NCI-H1436 (cell line): Measurements from ENCODE around the gene CIAO3.

Experiments
- DNase-seq: peaks from one replicate; lab custom pipeline; 2025; lab: John Stamatoyannopoulos, UW

The CIAO3 gene

GRCh38 chr16:775236-775796, 34.5 kb upstream of the CIAO3 start:
- no peak for DNase-seq

- DNase-seq: no peak
These were observed 33.5 kb upstream of the CIAO3 start for GRCh38 chr16:774086-775001.

DNA sequence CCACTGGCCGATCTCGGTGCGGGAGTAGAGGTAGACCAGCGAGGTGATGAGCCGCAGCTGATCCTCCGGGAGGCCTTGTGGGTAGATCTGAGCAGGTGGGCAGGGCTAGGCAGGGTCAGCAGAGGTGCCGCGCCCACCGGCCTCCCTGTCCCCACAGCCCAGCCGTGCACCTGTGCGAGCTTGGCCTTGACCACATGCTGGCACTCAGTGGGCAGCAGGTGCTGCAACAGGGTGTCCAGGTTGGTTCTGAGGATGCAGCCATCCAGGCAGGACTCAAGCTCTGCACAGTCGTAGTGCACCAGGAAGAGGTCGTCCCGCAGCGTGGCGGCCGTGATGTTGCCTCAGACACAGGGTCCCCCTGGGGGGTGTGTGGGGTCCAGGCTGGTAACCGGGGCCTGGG, 32.2 kb upstream of the CIAO3 start:
- DNase-seq: no peak

DNA sequence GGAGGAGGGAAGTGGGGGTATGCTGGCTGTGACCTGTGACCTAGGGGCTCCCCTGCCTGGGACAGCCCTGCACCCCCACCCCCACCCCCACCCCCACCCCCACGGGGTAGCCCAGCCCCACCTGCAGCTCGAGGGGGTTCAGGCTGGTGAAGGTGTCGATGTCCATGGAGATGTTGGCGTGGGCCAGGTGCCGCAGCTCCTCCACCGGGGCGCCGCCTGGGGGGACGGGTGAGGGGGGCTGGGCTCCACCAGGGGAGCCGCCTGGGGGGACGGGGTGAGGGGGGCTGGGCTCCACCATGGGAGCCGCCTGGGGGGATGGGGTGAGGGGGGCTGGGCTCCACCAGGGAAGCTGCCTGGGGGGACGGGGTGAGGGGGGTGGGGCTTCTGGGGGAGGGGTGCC, 29.6 kb upstream of the CIAO3 start:
- no peak for DNase-seq

DNA sequence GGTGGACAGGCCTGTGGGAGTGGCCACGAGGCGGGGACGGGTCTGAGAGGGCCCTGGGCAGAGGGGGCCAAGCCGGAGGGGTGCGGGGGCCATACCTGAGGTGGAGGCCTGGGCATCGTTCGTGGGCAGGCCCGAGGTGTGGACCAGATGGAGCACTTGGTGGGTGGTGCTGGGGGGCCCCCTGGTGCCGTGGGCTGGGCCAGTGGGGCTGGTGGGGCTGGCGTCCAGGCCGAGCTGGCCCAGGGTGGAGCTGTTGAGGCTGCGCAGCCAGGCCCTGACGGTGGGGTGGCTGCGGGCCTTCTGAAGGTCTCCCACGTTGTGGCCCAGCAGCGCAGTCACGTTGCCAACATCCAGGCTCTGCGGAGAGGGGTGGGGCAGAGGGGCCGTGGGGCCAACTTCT, 29.1 kb upstream of the CIAO3 start:
- DNase-seq: no peak

DNA sequence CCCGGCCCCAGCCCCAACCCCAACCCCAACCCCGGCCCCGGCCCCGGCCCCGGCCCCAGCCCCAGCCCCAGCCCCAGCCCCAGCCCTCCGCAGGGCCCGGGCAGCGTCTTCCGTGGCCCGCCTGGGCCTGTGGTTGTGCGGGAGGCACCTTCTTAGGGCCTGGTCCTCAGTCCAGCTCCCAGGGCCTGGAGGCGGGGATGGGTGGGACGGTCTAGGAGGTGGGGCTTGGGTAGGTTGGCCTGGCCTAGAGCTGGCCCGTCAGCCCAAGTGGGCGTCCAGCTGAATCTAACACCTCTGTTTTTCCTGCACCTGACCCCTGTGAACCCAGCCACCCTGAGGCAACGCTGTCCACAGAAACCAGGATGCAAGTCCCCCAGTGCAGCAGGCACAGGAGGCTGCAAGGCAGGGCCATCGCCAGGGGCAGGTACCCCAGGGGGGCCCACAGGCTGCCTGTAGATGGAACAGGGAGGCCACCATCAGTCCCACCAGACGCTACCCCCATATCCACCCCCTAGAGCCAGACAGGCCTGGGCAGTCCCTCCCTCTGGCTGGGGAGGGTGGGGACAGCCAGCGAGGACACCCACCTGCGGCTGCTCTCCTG, 28.5 kb upstream of the CIAO3 start:
- no peak for DNase-seq

DNA sequence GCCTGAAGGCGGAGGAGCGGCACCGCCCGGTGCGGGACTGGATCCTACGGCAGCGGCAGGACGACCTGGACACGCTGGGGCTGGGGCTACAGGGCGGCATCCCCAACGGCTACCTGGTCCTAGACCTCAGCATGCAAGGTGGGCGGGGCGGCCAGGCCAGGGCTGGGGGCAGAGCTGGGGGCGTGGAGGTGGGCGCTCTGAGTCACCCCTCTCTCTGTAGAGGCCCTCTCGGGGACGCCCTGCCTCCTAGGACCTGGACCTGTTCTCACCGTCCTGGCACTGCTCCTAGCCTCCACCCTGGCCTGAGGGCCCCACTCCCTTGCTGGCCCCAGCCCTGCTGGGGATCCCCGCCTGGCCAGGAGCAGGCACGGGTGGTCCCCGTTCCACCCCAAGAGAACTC, 27.6 kb upstream of the CIAO3 start:
- DNase-seq: no peak

DNA sequence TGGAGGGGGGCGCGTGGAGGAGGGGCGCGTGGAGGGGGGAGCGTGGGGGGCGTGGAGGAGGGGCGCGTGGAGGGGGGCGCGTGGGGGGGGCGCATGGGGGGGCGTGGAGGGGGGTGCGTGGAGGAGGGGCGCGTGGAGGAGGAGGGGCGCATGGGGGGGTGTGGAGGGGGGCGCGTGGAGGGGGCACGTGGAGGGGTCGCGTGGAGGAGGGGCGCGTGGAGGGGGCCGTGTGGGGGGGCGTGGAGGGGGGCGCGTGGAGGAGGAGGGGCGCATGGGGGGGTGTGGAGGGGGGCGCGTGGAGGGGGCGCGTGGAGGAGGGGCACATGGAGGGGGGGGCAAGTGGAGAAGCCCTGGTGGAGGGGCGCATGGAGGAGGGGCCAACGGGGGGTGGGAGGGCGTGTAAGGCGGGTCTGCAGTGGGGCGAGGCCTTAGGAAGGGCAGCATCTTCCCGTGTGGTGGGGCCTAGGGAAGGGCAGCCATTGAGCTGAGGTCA, 27.0 kb upstream of the CIAO3 start:
- DNase-seq: no peak

- no peak for DNase-seq
These were observed 26.2 kb upstream of the CIAO3 start for GRCh38 chr16:766820-767640.

DNA sequence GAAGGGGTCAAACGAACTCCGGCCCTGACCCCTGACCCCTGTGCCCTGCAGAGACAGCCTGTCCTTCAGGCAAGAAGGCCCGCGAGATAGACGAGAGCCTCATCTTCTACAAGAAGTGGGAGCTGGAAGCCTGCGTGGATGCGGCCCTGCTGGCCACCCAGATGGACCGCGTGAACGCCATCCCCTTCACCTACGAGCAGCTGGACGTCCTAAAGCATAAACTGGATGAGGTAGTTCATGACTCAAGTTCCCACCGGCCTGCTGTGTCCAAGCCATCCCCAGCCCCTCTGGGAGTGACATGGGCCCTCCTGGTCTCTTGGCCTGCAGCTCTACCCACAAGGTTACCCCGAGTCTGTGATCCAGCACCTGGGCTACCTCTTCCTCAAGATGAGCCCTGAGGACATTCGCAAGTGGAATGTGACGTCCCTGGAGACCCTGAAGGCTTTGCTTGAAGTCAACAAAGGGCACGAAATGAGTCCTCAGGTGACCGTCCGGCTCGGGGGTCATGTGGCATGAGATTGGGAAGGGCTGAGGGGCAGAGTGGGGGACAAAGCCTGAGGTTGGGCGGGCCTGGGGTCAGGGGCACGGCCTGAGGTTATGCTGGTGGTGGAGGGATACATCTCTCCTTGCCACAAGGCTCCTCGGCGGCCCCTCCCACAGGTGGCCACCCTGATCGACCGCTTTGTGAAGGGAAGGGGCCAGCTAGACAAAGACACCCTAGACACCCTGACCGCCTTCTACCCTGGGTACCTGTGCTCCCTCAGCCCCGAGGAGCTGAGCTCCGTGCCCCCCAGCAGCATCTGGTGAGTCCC, 25.4 kb upstream of the CIAO3 start:
- no peak for DNase-seq

DNA sequence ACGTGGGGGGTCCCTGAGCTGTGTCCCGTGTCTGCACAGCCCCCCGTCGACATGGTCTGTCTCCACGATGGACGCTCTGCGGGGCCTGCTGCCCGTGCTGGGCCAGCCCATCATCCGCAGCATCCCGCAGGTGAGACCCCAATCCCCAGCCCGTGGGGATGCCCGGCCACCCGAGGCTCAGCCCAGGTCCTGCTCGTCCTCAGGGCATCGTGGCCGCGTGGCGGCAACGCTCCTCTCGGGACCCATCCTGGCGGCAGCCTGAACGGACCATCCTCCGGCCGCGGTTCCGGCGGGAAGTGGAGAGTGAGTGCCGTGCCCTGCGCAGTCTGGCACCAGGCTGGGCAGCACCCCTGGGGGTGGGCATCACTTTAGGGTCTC, 24.7 kb upstream of the CIAO3 start:
- no peak for DNase-seq

GRCh38 chr16:764848-765487, 24.2 kb upstream of the CIAO3 start:
- no peak for DNase-seq

DNA sequence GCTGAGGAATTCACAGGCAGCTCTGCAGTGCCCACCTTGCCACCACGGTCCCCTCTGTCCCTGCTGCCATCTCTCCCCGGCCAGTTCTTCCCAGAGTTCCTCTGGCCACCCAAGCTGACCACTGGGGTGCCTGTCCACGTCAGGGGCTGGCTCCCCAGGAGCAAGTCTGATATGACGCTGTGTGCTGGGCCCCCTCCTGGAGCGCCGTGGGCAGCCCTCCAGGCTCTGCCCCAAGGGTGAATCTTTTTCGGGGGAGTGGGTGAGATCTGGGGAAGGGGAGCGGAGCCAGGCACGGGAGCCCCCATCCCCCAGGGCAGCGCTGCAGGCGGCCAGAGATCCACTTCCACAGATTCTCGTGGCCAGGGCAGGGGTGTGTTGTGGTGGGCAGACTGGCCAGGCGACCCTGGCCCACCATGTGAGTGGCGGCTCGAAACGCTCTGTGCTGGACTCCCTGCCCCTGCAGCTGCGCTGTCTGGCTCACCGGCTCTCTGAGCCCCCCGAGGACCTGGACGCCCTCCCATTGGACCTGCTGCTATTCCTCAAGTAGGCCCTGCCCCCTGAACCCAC, 23.5 kb upstream of the CIAO3 start:
- DNase-seq: no peak

- DNase-seq: no peak
These were observed 22.8 kb upstream of the CIAO3 start for GRCh38 chr16:763369-764183.

- DNase-seq: no peak
These were observed 21.9 kb upstream of the CIAO3 start for GRCh38 chr16:762595-763268.

DNA sequence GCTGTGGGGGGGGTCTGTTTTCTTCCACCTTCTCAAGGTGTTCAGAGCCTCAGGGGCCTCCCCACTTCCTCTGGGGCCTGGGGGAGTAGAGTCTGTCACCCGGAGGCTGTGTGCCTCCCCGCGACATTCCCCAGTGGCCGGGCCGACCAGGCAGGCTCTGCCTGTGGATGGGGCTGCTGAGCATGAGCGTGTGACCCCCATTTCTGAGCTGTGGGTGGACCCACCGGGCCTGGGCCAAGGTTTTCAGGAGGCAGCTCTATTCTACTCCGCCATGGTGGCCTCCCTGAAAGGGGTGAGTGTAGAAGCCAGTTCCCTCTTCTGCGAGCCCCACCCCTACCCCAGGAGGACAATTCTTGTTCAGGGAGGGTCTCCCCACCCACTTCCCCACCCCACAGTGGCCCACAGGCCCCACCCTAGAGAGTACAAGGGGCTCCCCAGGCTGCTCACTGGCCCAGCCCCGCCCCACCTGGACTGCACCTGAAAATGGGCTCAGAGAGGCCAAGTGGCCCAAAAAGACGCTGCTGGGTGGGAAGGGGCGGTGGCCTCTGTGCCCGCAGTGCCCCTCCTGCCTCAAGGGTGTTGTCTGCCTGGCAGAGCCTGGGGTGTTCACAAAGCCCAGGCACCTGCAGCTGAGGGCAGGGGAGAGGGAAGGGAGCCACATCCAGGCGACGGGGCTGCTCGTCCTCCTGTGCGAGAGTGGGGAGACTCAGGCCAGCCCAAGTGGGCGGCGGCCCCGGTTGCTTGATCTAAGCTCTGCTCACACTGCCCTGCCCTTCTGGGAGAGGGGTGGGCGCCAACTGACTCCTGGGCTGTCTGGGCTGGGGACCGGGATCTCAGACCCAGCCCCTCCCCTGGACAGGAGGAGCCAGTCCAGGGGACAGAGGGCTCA, 21.1 kb upstream of the CIAO3 start:
- no peak for DNase-seq

DNA sequence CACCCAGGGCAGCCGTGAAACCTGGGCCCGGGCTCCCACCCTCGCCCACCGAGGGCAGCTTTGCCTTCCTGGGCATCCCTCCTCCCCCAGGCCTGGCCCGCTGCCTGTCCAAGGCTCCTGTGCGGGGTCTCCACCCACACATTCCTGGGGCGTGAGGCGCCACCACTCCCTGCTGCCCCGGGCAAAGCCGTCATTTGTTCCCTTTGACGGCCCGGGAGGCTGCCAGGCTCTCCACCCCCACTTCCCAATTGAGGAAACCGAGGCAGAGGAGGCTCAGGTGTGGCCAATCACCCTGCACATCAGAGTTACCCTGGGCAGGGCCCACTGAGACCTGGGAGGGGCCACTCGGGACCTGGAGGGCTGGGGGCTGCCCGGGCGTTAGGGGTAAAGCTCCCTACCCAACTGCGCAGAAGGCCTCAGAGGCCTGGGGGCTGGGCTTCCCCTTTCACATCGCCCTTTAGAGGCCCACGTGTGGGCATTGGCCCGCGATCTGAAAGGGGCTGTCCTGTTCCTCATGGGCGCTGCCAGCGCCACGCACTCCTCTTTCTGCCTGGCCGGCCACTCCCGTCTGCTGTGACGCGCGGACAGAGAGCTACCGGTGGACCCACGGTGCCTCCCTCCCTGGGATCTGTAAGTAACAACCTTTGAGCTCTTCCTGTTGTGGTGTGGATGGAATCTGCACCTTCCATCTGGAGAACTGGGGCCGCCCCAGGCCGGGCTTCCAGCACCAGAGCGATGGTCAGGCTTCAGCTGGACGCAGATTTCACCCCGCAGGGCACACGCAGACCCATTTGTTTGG, 19.9 kb upstream of the CIAO3 start, which contains the start of gene MSLN:
MSLN (plus strand) TSS at position 190 of the 799 bp plus-strand sequence. CDS start 1,947 bp downstream, outside the sequence.
- no peak for DNase-seq
